Measurements from ENCODE around the gene GDF2. TPM values are rescaled to one million over a fixed set of nuclear protein-coding genes. Genes with fewer than 3 reads are reported as not detected.

Gene GDF2
- total RNA-seq, 1 donor from 2014 or later = not detected

GRCh38 chr10:47316131-47316530, 6.1 kb upstream of the GDF2 start:
- Mint-ChIP-seq H3K36me3 (ENCODE audit: insufficient read depth) (no peaks in the 10 kb centered on the region), H3K9me3 (ENCODE audit: low read depth) (peaks cover 2% of the 10 kb centered on the region), H3K27me3 (peaks cover 37% of the 10 kb centered on the region), H3K4me1 (ENCODE audit: low read depth) (peaks cover 2% of the 10 kb centered on the region), H3K4me3 (ENCODE audit: low read depth) (no peak overlapping the region), H3K27ac (no peak overlapping the region)
- DNase-seq (ENCODE audit: low spot score, unreplicated experiment) = no peak
- no peak for TF ChIP-seq CTCF (IDR thresholded peaks at IDR 0.05; ENCODE audit: unreplicated experiment)

- Mint-ChIP-seq H3K9me3 (ENCODE audit: low read depth) (peaks cover 2% of the 10 kb centered on the region), H3K4me3 (ENCODE audit: low read depth) (no peak overlapping the region), H3K4me1 (ENCODE audit: low read depth) (peaks cover 6% of the 10 kb centered on the region), H3K27ac (no peak overlapping the region), H3K36me3 (ENCODE audit: insufficient read depth) (no peaks in the 10 kb centered on the region), H3K27me3 (peaks cover 38% of the 10 kb centered on the region)
- TF ChIP-seq CTCF (IDR thresholded peaks at IDR 0.05; ENCODE audit: unreplicated experiment) = no peak
- no peak for DNase-seq (ENCODE audit: low spot score, unreplicated experiment)
Observed at GRCh38 chr10:47317251-47317650, 5.0 kb upstream of the GDF2 start.

GRCh38 chr10:47318706-47319105, 3.5 kb upstream of the GDF2 start:
- H3K36me3 Mint-ChIP-seq (ENCODE audit: insufficient read depth) = no peaks in the 10 kb centered on the region
- no peak overlapping the region for H3K4me3 Mint-ChIP-seq (ENCODE audit: low read depth)
- H3K9me3 Mint-ChIP-seq (ENCODE audit: low read depth) = peaks cover 2% of the 10 kb centered on the region
- no peak for TF ChIP-seq CTCF (IDR thresholded peaks at IDR 0.05; ENCODE audit: unreplicated experiment)
- peaks cover 15% of the 10 kb centered on the region for H3K4me1 Mint-ChIP-seq (ENCODE audit: low read depth)
- no peak overlapping the region for H3K27ac Mint-ChIP-seq
- H3K27me3 Mint-ChIP-seq = peaks cover 37% of the 10 kb centered on the region
- DNase-seq (ENCODE audit: low spot score, unreplicated experiment) = no peak

GRCh38 chr10:47319784-47320183, 2.5 kb upstream of the GDF2 start:
- Mint-ChIP-seq H3K27me3 (peaks cover 34% of the 10 kb centered on the region), H3K36me3 (ENCODE audit: insufficient read depth) (no peaks in the 10 kb centered on the region), H3K4me3 (ENCODE audit: low read depth) (no peak overlapping the region), H3K9me3 (ENCODE audit: low read depth) (peaks cover 2% of the 10 kb centered on the region), H3K4me1 (ENCODE audit: low read depth) (peaks cover 21% of the 10 kb centered on the region), H3K27ac (no peak overlapping the region)
- TF ChIP-seq CTCF (IDR thresholded peaks at IDR 0.05; ENCODE audit: unreplicated experiment) = no peak
- DNase-seq (ENCODE audit: low spot score, unreplicated experiment) = no peak

- Mint-ChIP-seq H3K36me3 (ENCODE audit: insufficient read depth) (no peaks in the 10 kb centered on the region), H3K4me1 (ENCODE audit: low read depth) (peaks cover 24% of the 10 kb centered on the region), H3K27ac (no peak overlapping the region), H3K9me3 (ENCODE audit: low read depth) (peaks cover 2% of the 10 kb centered on the region), H3K4me3 (ENCODE audit: low read depth) (no peak overlapping the region), H3K27me3 (peaks cover 37% of the 10 kb centered on the region)
- DNase-seq (ENCODE audit: low spot score, unreplicated experiment) = no peak
- no peak for TF ChIP-seq CTCF (IDR thresholded peaks at IDR 0.05; ENCODE audit: unreplicated experiment)
Observed at GRCh38 chr10:47320812-47321211, 1.4 kb upstream of the GDF2 start.
